Esophagus squamous epithelium (tissue), 5 donors: ENCODE results near the gene DENND1B. TPM values are rescaled to one million over a fixed set of nuclear protein-coding genes. Genes with fewer than 3 reads are reported as not detected.
A peak's percentile ranks its signal among the peaks of the same experiment; 100 is the strongest.

Source experiments
- DNase-seq: peaks from one replicate; lab custom pipeline; 2025; lab: John Stamatoyannopoulos, UW
- H3K27ac ChIP-seq, 4 donors: fragments of 200-600 bp; sonication (generic); one replicate each; pipeline ENCODE4 v1.5.1; 2016 to 2019; ENCODE audit warnings: mild to moderate bottlenecking in 1 of 4
- H3K27me3 ChIP-seq, 4 donors: fragments of 200-600 bp; sonication (generic); 1 replicate in 3 of 4; 2 replicates in 1 of 4; pipeline versions ENCODE4 v1.5.1 to v1.6.0; 2017 to 2021; ENCODE audit warnings: antibody characterized with exemption in 1 of 4
- H3K36me3 ChIP-seq, 3 donors: fragments of 200-600 bp; sonication (generic); one replicate each; pipeline ENCODE4 v1.5.1; 2016 to 2019
- H3K4me1 ChIP-seq, 3 donors: fragments of 200-600 bp; sonication (generic); one replicate each; pipeline ENCODE4 v1.5.1; 2017 to 2019
- H3K4me3 ChIP-seq, 4 donors: fragments of 200-600 bp; sonication (generic); 1 replicate in 3 of 4; 2 replicates in 1 of 4; pipeline ENCODE4 v1.5.1; 2016 to 2019; ENCODE audit warnings: mild to moderate bottlenecking in 2 of 4, moderate library complexity in 1 of 4
- H3K9me3 ChIP-seq, 3 donors: fragments of 200-600 bp; sonication (generic); one replicate each; pipeline ENCODE4 v1.5.1; 2016 to 2019
- CTCF ChIP-seq, 6 experiments: fragments of 450-650 bp in 4 of 6; fragments of 200-600 bp in 2 of 6; sonication (generic) in 2 of 6; IDR thresholded peaks; one replicate each; pipeline ENCODE4 v1.5.1; 2016 to 2019; ENCODE audit warnings: antibody characterized with exemption in 6 of 6, mild to moderate bottlenecking in 4 of 6, moderate library complexity in 4 of 6
- POLR2A ChIP-seq, 4 donors: fragments of 450-650 bp; IDR thresholded peaks; one replicate each; pipeline ENCODE4 v1.6.1; 2017; ENCODE audit warnings: antibody characterized with exemption in 4 of 4, mild to moderate bottlenecking in 4 of 4, moderate library complexity in 3 of 4
- WGBS, 2 donors: methylation state at CpG; one replicate each; pipeline ENCODE4 v1.1.5; 2018; 5-methylcytosine and 5-hydroxymethylcytosine counted together
- intact Hi-C: fragments of 100-400 bp; cut with DNase I; formaldehyde crosslinking; loops from one replicate; pipeline ENCODE4 v1.15.0; 2022
- small RNA-seq, 4 donors: library from RNA; depleted of rRNA; stranded (forward); fragments of <200 nt; gene quantifications; one replicate each; pipeline ENCODE3, GENCODE V24; 2016
- total RNA-seq, 4 donors: library from RNA; depleted of rRNA; stranded (reverse); fragments of >200 nt; gene quantifications; one replicate each; pipeline ENCODE4 v1.1.0, GENCODE V29; 2016
- donor health status: DM: yes; HTN: yes; CAD: no.

DENND1B gene
- total RNA-seq, 4 donors from 2014 or later: 13.6 to 25.5 (median 18.2) TPM

- Histone ChIP-seq H3K27me3 (no peaks in the 10 kb centered on the region), H3K9me3 (no peaks in the 10 kb centered on the region), H3K27ac (no peak overlapping the region), H3K4me1 (no peaks in the 10 kb centered on the region), H3K4me3 (no peak overlapping the region), H3K36me3 (no peaks in the 10 kb centered on the region)
- intact Hi-C loops: no loop called here
- DNase-seq: no peak
- 69 to 79% methylated on average over 3 of the region's 3 CpGs for WGBS, 2 donors
- TF ChIP-seq POLR2A (IDR thresholded peaks at IDR 0.05): no peak
Measured at GRCh38 chr1:197465528-197466327, 309.6 kb downstream of the DENND1B start.

GRCh38 chr1:197464044-197464443, 311.2 kb downstream of the DENND1B start:
- DNase-seq: no peak
- Histone ChIP-seq H3K9me3 (no peaks in the 10 kb centered on the region), H3K4me1 (no peaks in the 10 kb centered on the region), H3K4me3 (no peak overlapping the region), H3K27ac (peak overlapping the region in 1 of 4 donors; percentile 16), H3K36me3 (no peaks in the 10 kb centered on the region), H3K27me3 (no peaks in the 10 kb centered on the region)
- no peak for TF ChIP-seq CTCF (IDR thresholded peaks at IDR 0.05)
- TF ChIP-seq POLR2A (IDR thresholded peaks at IDR 0.05): no peak
- intact Hi-C loops: no loop called here
- WGBS, 2 donors: 9 to 40% methylated on average over 4 to 7 of the region's 7 CpGs

GRCh38 chr1:197463142-197463541, 312.1 kb downstream of the DENND1B start:
- intact Hi-C loops: no loop called here
- Histone ChIP-seq H3K36me3 (no peaks in the 10 kb centered on the region), H3K4me1 (no peaks in the 10 kb centered on the region), H3K27me3 (no peaks in the 10 kb centered on the region), H3K9me3 (no peaks in the 10 kb centered on the region), H3K4me3 (no peak overlapping the region), H3K27ac (no peak overlapping the region)
- TF ChIP-seq POLR2A (IDR thresholded peaks at IDR 0.05): no peak
- no peak for TF ChIP-seq CTCF (IDR thresholded peaks at IDR 0.05)
- no peak for DNase-seq

DNA sequence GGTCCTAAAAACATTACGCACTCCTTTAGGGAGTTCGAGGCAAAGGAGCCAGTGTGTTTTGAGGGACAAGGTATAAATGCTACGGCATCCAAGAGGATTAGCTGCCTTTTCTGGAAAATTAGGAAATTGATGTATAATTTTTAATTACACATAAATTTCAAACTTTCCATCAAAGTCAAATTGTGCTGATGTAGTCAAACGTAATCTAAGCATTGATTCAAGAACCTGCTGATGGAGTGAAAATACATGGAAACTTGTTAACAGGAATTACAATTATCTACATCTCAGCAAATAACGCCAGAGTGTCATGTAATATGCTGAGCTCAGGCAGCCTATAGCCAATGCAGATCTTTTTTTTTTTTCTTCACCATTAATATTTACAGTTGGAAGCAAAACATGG, 312.7 kb downstream of the DENND1B start:
- no peaks in the 10 kb centered on the region for H3K9me3 ChIP-seq
- 80 to 89% methylated on average over 5 of the region's 5 CpGs for WGBS, 2 donors
- no peaks in the 10 kb centered on the region for H3K36me3 ChIP-seq
- intact Hi-C loops: no loop called here
- H3K27ac ChIP-seq: no peak overlapping the region
- DNase-seq: no peak
- no peaks in the 10 kb centered on the region for H3K4me1 ChIP-seq
- no peak overlapping the region for H3K4me3 ChIP-seq
- TF ChIP-seq POLR2A (IDR thresholded peaks at IDR 0.05): no peak
- TF ChIP-seq CTCF (IDR thresholded peaks at IDR 0.05): no peak
- no peaks in the 10 kb centered on the region for H3K27me3 ChIP-seq

Small RNA genes within 50 kb of the gene (small RNA-seq; reads per million reads assigned to genes)
- gene RF00019: 0 reads per million in 4 donors

Other genes with a start within 250 kb of the DENND1B start
- 1 to 10 TPM in 2 of 4 donors, not detected in 2; 3.4 to 7.2 TPM for gene C1orf53, start 127.2 kb upstream of the DENND1B start, total RNA-seq
- gene LHX9, start 141.9 kb upstream of the DENND1B start, total RNA-seq: not detected